Activated T-cell treated with anti-CD3 and anti-CD28 coated beads, Interleukin-2, amount 50 U/mL, for 1 hour (primary cell): ENCODE results near the gene TRAF3IP1.
"Not testable (repeated sequence)": the region's sequence is repeated elsewhere in the genome, so short reads cannot be mapped to it uniquely, and the experiment has no call there.

Source experiments
- DNase-seq: peaks from one replicate; pipeline ENCODE4 v3.0.0-alpha.2; 2020

TRAF3IP1 gene

GRCh38 chr2:238382381-238382781 lies 62.1 kb downstream of the TRAF3IP1 start:
- DNase-seq = no peak

- DNase-seq = no peak
Measured at GRCh38 chr2:238383135-238383534, 62.8 kb downstream of the TRAF3IP1 start.

- DNase-seq = no peak
Measured at GRCh38 chr2:238383743-238384380, 63.5 kb downstream of the TRAF3IP1 start.

DNA sequence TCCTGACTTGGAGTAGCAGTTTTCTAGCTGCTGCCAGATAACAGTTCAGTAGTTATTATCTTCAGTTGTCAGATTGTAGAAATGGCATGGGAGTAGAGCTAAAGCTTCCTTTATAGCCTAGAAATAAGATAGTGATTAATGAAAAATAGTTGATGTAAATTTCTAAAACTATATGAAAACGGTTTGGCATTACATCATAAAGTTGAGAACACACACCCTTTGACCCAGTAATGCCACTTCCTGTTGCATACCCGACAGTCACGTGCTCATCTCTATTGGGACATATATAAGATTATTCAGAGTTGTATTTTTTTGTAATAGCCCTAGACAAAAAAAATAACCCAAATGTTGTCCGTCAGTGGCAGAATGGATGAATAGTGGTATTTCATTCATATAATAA lies 67.0 kb downstream of the TRAF3IP1 start:
- no peak for DNase-seq

- DNase-seq = no peak
Measured at GRCh38 chr2:238388794-238389193, 68.5 kb downstream of the TRAF3IP1 start.

- no peak for DNase-seq
Measured at GRCh38 chr2:238389988-238390589, 69.8 kb downstream of the TRAF3IP1 start.

GRCh38 chr2:238391042-238391689 lies 70.8 kb downstream of the TRAF3IP1 start:
- no peak for DNase-seq

- no peak for DNase-seq
Measured at GRCh38 chr2:238396663-238397062, 76.3 kb downstream of the TRAF3IP1 start.

DNA sequence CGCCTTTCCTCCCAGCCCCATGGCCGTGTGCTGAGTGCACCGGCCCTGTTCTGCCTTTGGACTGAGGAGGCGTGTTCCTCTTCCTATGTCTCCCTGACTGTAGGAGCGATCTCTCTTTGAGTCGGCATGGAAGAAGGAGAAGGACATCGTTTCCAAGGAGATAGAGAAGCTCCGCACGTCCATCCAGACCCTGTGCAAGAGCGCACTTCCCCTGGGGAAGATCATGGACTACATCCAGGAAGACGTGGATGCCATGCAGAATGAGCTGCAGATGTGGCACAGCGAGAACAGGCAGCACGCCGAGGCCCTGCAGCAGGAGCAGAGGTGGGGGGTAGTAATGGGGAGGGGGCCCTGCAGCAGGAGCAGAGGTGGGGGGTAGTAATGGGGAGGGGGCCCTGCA lies 77.0 kb downstream of the TRAF3IP1 start:
- no peak for DNase-seq

GRCh38 chr2:238398577-238398976 lies 78.3 kb downstream of the TRAF3IP1 start:
- no peak for DNase-seq

GRCh38 chr2:238399094-238399493 lies 78.8 kb downstream of the TRAF3IP1 start:
- no peak for DNase-seq

DNA sequence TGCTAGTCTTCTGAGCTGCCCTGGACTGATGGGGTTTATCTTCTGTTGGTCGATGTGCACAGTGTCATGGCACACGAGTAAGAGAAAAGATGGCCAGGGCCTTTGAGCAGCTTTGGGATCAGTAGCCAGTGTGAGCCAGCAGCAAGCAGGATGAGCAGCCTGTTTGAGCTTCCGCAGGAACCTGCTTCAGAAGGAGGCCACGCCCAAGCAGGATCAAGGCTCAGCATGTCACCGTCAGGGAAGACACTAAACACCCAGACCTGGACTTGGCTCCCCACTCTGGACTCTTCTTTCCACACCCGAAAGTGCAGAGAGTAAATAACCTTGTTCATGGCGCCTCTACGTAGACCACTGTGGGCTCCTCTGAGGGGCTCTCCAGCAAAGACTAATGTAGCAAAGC lies 81.2 kb downstream of the TRAF3IP1 start:
- no peak for DNase-seq

DNA sequence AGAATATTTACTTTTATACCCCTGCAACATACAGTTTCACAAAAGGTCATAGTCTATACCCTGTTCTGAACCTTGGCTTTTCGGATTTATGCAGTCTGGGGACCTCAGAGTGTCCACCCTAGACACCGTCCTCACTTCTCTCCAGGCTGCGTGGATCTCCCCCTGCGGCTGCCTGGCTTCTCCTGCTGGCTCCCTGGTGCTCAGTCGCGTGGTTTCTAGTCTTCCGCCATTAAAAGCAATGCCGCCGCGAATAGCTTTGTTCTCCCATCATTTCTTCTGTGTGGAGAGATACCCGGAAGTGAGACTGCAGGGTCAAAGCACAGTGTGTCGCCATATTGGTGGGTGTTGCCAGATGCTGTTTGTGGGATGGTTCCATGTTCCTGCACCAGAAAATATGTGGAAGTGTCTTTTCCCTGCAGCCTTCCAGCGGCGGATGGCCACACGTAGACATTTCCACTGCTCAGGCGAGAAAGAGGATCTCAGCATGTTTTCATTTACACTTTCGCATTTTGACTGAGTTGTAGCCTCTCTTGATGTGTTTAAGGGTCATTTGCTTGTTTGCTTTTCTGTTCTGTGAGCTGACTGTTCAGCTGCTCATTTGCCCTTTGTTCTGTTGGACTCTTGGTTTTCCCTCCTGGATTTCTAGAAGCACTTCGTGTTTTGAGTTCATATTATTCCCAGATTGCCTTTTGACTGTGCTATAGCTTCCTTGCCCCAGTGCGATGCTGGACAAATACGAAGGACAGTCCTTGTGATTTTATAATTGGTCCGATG lies 83.5 kb downstream of the TRAF3IP1 start:
- no peak for DNase-seq

DNA sequence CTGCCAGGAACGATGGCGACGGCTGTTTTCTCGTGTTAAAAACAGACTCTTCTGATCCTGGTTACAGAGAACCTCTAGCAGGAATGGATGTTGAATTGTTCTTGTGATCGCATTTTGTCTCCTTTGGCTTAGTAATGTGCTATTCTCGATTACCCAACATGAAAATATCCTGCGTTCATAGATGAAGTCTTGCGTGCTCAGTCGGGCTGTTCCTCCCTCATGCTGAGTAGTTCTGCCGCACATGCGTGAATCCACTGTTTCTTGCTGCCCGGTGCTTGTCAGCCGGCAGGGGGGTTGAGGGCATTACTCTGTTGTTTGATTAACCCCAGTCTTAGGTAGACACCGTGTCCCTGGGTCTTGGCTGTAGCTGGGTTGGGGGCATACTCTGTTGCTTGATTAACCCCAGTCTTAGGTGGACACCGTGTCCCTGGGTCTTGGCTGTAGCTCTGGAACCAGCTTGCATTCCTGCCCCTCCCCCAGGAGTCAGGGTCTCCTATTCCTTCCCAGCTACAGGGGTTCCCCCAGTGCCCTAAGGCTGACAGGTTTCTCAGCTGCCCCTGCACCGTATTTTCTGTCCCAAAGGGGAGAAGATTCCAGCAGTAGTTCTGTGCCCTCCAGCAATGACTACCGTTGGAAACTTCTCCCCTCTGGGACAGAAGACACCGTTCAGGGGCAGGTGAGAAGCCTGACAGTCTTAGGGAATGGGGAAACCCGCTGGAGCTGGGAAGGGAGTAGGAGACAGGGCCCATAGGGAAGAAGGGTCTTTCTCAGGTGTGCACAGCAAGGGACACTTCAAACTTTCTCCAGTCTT lies 84.3 kb downstream of the TRAF3IP1 start:
- DNase-seq = no peak

- not testable (repeated sequence) for DNase-seq
Measured at GRCh38 chr2:238405217-238405555, 84.9 kb downstream of the TRAF3IP1 start.

- no peak for DNase-seq
Measured at GRCh38 chr2:238406221-238406997, 86.1 kb downstream of the TRAF3IP1 start.

GRCh38 chr2:238406998-238407285 lies 86.6 kb downstream of the TRAF3IP1 start:
- no peak for DNase-seq

GRCh38 chr2:238407566-238407965 lies 87.2 kb downstream of the TRAF3IP1 start:
- DNase-seq = no peak

DNA sequence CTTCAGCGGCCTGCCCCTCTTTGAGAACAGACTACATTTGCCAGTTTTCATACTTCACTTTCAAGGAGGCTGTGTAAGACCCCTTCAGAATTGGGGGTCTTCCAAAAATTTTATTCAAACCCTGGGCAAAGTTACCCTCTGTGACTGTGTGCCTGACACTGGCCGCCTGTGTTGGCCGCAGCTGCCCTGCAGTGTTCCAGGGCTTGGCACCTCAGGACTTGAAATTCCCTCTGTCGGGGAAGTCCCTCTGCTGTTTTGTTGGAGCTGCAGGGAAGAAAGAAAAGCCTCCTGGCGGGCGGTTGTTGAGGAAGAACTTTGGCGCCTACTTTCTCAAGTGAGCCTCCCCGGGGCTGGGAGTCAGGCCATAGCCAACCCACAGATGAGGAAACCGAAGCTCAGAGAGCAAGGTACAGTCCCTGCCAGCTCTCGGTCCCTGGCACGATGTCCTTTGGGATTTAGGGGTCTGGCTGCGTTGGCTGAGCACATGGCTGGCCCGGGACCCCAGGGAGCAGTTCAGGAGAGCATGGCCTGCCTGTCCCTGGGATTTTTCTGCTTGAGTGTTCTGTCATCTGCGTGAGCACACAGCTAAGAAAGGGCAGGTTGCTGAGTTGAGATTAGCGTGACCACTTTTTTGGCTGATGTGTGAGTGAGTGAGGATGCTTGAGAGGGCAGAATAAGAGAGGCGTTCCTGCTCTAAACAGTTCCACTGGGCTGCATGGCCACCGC lies 88.5 kb downstream of the TRAF3IP1 start:
- DNase-seq = no peak

- no peak for DNase-seq
Measured at GRCh38 chr2:238409341-238410199, 89.3 kb downstream of the TRAF3IP1 start.
